Measurements from ENCODE around the gene SLC6A6.

DNA sequence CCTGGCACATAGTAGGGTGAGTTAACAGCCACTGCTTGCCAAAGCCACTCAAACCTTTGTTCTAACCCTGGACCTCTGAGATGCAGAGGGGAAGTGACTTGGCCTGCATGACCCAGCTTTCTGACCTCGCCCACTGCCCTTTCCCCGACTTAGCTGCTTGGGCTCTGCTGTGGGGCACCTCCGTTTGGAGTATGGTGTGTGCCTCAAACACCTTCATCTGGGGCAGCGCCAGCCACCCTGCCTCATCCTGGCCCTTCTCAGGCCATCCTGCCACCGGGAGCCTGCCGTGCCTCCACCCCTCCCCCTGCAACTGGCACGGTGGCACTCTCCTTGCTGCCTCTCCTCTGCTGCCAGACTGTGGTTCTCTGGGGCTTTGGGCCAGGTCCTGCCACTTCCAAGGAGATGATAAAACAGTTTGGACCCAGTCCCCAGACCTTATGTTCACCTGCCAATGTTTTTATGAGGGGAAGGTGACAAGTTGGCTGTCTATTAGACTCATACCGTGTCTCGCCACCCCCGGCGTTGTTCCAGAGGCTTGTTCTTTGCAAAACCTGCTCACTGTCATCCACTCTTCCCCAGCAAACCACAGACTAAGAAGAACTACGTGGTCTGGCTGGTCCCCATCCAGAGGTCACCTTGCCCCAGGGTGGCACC lies 32.2 kb downstream of the SLC6A6 start:
- TF ChIP-seq, protein P1, sequence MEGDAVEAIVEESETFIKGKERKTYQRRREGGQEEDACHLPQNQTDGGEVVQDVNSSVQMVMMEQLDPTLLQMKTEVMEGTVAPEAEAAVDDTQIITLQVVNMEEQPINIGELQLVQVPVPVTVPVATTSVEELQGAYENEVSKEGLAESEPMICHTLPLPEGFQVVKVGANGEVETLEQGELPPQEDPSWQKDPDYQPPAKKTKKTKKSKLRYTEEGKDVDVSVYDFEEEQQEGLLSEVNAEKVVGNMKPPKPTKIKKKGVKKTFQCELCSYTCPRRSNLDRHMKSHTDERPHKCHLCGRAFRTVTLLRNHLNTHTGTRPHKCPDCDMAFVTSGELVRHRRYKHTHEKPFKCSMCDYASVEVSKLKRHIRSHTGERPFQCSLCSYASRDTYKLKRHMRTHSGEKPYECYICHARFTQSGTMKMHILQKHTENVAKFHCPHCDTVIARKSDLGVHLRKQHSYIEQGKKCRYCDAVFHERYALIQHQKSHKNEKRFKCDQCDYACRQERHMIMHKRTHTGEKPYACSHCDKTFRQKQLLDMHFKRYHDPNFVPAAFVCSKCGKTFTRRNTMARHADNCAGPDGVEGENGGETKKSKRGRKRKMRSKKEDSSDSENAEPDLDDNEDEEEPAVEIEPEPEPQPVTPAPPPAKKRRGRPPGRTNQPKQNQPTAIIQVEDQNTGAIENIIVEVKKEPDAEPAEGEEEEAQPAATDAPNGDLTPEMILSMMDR (IDR thresholded peaks at IDR 0.05; ENCODE audit: insufficient read depth, low read length, poor library complexity, severe bottlenecking), result no peak
- TF ChIP-seq EZH2phosphoT487 (conservative IDR thresholded peaks at IDR 0.05; ENCODE audit: low read length), result no peak

All from SU-DHL-6 (cell line).